Neural cell (in vitro differentiated cells): ENCODE measurements around the gene SCN1A.

Source experiments
- EP300 ChIP-seq: fragments of 450-650 bp; conservative IDR thresholded peaks from 2 replicates; pipeline ENCODE4 v1.6.1; 2014; ENCODE audit warnings: antibody characterized with exemption, mild to moderate bottlenecking, moderate library complexity; ENCODE audit not compliant: poor library complexity, severe bottlenecking
- EZH2 ChIP-seq: fragments of 200-600, 300-800 bp; shearing (Covaris generic), sonication (generic); IDR thresholded peaks from 2 replicates; pipeline ENCODE4 v1.6.1; 2014; ENCODE audit warnings: antibody characterized with exemption, low read length, borderline replicate concordance, mild to moderate bottlenecking; ENCODE audit not compliant: insufficient read depth, poor library complexity, severe bottlenecking
- MXI1 ChIP-seq: fragments of 450-650 bp; conservative IDR thresholded peaks from 2 replicates; pipeline ENCODE4 v1.6.1; 2014; ENCODE audit warnings: antibody characterized with exemption, mild to moderate bottlenecking; ENCODE audit not compliant: poor library complexity, severe bottlenecking
- POLR2AphosphoS5 ChIP-seq: IDR thresholded peaks from 2 replicates; pipeline ENCODE4 v1.6.1; 2012
- SMC3 ChIP-seq: fragments of 450-650 bp; conservative IDR thresholded peaks from 2 replicates; pipeline ENCODE4 v1.6.1; 2014; ENCODE audit warnings: antibody characterized with exemption, mild to moderate bottlenecking, moderate library complexity; ENCODE audit not compliant: poor library complexity
- TF ChIP-seq, protein P1 (sequence below): fragments of 450-650 bp; IDR thresholded peaks from 2 replicates; pipeline ENCODE4 v1.5.1; 2014; ENCODE audit warnings: antibody characterized with exemption, mild to moderate bottlenecking, moderate library complexity; ENCODE audit not compliant: poor library complexity, severe bottlenecking
- TF ChIP-seq, protein P2 (sequence below): IDR thresholded peaks from 2 replicates; pipeline ENCODE4 v1.6.1; 2012; ENCODE audit warnings: borderline replicate concordance

DNA sequence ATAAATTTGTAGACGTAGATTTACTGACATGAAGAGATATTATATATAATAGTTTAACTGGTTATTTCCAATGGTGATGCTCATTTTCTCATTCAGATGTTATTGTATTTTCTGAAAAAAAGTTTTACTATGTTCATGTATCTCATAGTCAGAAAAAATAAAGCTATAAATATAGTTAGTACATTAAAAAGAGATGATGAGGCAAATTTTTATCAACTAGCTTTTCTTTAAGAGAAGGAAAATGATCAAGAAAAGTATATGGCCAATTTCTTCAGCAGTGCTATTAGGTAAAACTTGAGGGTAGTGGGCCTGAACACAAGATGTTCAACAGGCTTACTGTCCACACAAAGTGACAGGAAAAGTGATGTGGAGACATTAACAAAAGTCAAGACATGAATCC is 186.0 kb downstream of the SCN1A start:
- TF ChIP-seq POLR2AphosphoS5 = no peak
- TF ChIP-seq, protein P1, sequence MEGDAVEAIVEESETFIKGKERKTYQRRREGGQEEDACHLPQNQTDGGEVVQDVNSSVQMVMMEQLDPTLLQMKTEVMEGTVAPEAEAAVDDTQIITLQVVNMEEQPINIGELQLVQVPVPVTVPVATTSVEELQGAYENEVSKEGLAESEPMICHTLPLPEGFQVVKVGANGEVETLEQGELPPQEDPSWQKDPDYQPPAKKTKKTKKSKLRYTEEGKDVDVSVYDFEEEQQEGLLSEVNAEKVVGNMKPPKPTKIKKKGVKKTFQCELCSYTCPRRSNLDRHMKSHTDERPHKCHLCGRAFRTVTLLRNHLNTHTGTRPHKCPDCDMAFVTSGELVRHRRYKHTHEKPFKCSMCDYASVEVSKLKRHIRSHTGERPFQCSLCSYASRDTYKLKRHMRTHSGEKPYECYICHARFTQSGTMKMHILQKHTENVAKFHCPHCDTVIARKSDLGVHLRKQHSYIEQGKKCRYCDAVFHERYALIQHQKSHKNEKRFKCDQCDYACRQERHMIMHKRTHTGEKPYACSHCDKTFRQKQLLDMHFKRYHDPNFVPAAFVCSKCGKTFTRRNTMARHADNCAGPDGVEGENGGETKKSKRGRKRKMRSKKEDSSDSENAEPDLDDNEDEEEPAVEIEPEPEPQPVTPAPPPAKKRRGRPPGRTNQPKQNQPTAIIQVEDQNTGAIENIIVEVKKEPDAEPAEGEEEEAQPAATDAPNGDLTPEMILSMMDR = no peak
- no peak for TF ChIP-seq EP300
- TF ChIP-seq MXI1 = no peak
- no peak for TF ChIP-seq EZH2
- TF ChIP-seq SMC3 = no peak
- TF ChIP-seq, protein P2, sequence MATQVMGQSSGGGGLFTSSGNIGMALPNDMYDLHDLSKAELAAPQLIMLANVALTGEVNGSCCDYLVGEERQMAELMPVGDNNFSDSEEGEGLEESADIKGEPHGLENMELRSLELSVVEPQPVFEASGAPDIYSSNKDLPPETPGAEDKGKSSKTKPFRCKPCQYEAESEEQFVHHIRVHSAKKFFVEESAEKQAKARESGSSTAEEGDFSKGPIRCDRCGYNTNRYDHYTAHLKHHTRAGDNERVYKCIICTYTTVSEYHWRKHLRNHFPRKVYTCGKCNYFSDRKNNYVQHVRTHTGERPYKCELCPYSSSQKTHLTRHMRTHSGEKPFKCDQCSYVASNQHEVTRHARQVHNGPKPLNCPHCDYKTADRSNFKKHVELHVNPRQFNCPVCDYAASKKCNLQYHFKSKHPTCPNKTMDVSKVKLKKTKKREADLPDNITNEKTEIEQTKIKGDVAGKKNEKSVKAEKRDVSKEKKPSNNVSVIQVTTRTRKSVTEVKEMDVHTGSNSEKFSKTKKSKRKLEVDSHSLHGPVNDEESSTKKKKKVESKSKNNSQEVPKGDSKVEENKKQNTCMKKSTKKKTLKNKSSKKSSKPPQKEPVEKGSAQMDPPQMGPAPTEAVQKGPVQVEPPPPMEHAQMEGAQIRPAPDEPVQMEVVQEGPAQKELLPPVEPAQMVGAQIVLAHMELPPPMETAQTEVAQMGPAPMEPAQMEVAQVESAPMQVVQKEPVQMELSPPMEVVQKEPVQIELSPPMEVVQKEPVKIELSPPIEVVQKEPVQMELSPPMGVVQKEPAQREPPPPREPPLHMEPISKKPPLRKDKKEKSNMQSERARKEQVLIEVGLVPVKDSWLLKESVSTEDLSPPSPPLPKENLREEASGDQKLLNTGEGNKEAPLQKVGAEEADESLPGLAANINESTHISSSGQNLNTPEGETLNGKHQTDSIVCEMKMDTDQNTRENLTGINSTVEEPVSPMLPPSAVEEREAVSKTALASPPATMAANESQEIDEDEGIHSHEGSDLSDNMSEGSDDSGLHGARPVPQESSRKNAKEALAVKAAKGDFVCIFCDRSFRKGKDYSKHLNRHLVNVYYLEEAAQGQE = no peak
